HG02623 (cell line): ENCODE data around the gene AMY2A.
"Not testable (repeated sequence)": the region's sequence is repeated elsewhere in the genome, so short reads cannot be mapped to it uniquely, and the experiment has no call there.

Experiments used
- ATAC-seq: cut with Tn5 transposase; IDR thresholded peaks from one replicate; pipeline ENCODE4 v1.9.1; 2021; ENCODE audit warnings: moderate library complexity; ENCODE audit not compliant: unreplicated experiment

AMY2A gene

GRCh38 chr1:103616994-103617477 lies at the start of gene AMY2A:
TSS of gene AMY2A (plus strand) at chr1:103617427. CDS start at chr1:103617441, 14 bp downstream.
- ATAC-seq: not testable (repeated sequence)

- ATAC-seq: no peak
Observed at GRCh38 chr1:103569493-103569892, 47.7 kb upstream of the AMY2A start.

- ATAC-seq: not testable (repeated sequence)
Observed at GRCh38 chr1:103571289-103571688, 45.9 kb upstream of the AMY2A start, which contains the start of gene AMY2B. TSS of gene AMY2B (plus strand) at chr1:103571589. CDS start at chr1:103571603, 14 bp downstream.

- no peak for ATAC-seq
Observed at GRCh38 chr1:103576065-103576464, 41.2 kb upstream of the AMY2A start.

GRCh38 chr1:103576784-103577183 lies 40.4 kb upstream of the AMY2A start:
- not testable (repeated sequence) for ATAC-seq

GRCh38 chr1:103582464-103582863 lies 34.8 kb upstream of the AMY2A start:
- no peak for ATAC-seq

- no peak for ATAC-seq
Observed at GRCh38 chr1:103583887-103584286, 33.3 kb upstream of the AMY2A start.

- no peak for ATAC-seq
Observed at GRCh38 chr1:103584537-103584936, 32.7 kb upstream of the AMY2A start.

GRCh38 chr1:103602740-103603139 lies 14.5 kb upstream of the AMY2A start:
- not testable (repeated sequence) for ATAC-seq

- no peak for ATAC-seq
Observed at GRCh38 chr1:103616362-103616761, 865 bp upstream of the AMY2A start.

- not testable (repeated sequence) for ATAC-seq
Observed at GRCh38 chr1:103627436-103627835, 10.2 kb downstream of the AMY2A start.

- ATAC-seq: not testable (repeated sequence)
Observed at GRCh38 chr1:103641194-103641593, 24.0 kb downstream of the AMY2A start.

- not testable (repeated sequence) for ATAC-seq
Observed at GRCh38 chr1:103643908-103644307, 26.7 kb downstream of the AMY2A start.

- not testable (repeated sequence) for ATAC-seq
Observed at GRCh38 chr1:103650305-103650704, 33.1 kb downstream of the AMY2A start.

GRCh38 chr1:103650889-103651288 lies 33.7 kb downstream of the AMY2A start:
- ATAC-seq: not testable (repeated sequence)

GRCh38 chr1:103654133-103654532 lies 36.9 kb downstream of the AMY2A start:
- not testable (repeated sequence) for ATAC-seq

GRCh38 chr1:103655460-103655859 lies 38.2 kb downstream of the AMY2A start, which contains the start of gene AMY1A:
TSS of gene AMY1A (plus strand) at chr1:103655760. CDS start at chr1:103656331, 571 bp downstream.
- not testable (repeated sequence) for ATAC-seq
